ENCODE results near the gene S100A12. TPM values are rescaled to one million over a fixed set of nuclear protein-coding genes. Genes with fewer than 3 reads are reported as not detected.
"Not testable (repeated sequence)": the region's sequence is repeated elsewhere in the genome, so short reads cannot be mapped to it uniquely, and the experiment has no call there.

Gene S100A12
- total RNA-seq, 1 donor from 2014 or later = not detected

- Mint-ChIP-seq H3K27me3 (peaks cover 20% of the 10 kb centered on the region), H3K4me1 (ENCODE audit: low read depth) (no peaks in the 10 kb centered on the region)
Observed at GRCh38 chr1:153415850-153416570, 40.6 kb upstream of the S100A12 start, which contains the start of gene S100A7A. Gene S100A7A, plus strand, starts transcription at chr1:153416520. Its CDS starts 1,563 bp downstream, at chr1:153418083.

GRCh38 chr1:153413961-153414360, 38.5 kb upstream of the S100A12 start:
- not testable (repeated sequence) for DNase-seq (ENCODE audit: low spot score, unreplicated experiment); H3K36me3 Mint-ChIP-seq (ENCODE audit: insufficient read depth); H3K4me3 Mint-ChIP-seq (ENCODE audit: low read depth); H3K4me1 Mint-ChIP-seq (ENCODE audit: low read depth); H3K27ac Mint-ChIP-seq
- Mint-ChIP-seq H3K9me3 (ENCODE audit: low read depth) (peaks cover 12% of the 10 kb centered on the region), H3K27me3 (peaks cover 14% of the 10 kb centered on the region)

More at GRCh38 chr1:153415850-153416570, 40.6 kb upstream of the S100A12 start, which contains the start of gene S100A7A:
- TF ChIP-seq, protein P1, sequence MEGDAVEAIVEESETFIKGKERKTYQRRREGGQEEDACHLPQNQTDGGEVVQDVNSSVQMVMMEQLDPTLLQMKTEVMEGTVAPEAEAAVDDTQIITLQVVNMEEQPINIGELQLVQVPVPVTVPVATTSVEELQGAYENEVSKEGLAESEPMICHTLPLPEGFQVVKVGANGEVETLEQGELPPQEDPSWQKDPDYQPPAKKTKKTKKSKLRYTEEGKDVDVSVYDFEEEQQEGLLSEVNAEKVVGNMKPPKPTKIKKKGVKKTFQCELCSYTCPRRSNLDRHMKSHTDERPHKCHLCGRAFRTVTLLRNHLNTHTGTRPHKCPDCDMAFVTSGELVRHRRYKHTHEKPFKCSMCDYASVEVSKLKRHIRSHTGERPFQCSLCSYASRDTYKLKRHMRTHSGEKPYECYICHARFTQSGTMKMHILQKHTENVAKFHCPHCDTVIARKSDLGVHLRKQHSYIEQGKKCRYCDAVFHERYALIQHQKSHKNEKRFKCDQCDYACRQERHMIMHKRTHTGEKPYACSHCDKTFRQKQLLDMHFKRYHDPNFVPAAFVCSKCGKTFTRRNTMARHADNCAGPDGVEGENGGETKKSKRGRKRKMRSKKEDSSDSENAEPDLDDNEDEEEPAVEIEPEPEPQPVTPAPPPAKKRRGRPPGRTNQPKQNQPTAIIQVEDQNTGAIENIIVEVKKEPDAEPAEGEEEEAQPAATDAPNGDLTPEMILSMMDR (IDR thresholded peaks at IDR 0.05; ENCODE audit: unreplicated experiment) = no peak
- H3K36me3 Mint-ChIP-seq (ENCODE audit: insufficient read depth) = no peaks in the 10 kb centered on the region
- H3K27ac Mint-ChIP-seq = no peak within 1 kb of the TSS
- H3K4me3 Mint-ChIP-seq (ENCODE audit: low read depth) = no peak within 1 kb of the TSS
- no peak for DNase-seq (ENCODE audit: low spot score, unreplicated experiment)
- peaks cover 12% of the 10 kb centered on the region for H3K9me3 Mint-ChIP-seq (ENCODE audit: low read depth)

- not testable (repeated sequence) for H3K4me3 Mint-ChIP-seq (ENCODE audit: low read depth); DNase-seq (ENCODE audit: low spot score, unreplicated experiment); H3K36me3 Mint-ChIP-seq (ENCODE audit: insufficient read depth); H3K4me1 Mint-ChIP-seq (ENCODE audit: low read depth); H3K9me3 Mint-ChIP-seq (ENCODE audit: low read depth); H3K27ac Mint-ChIP-seq
- peaks cover 25% of the 10 kb centered on the region for H3K27me3 Mint-ChIP-seq
Observed at GRCh38 chr1:153407274-153407673, 31.9 kb upstream of the S100A12 start.

GRCh38 chr1:153405825-153406599, 30.6 kb upstream of the S100A12 start:
- H3K4me3 Mint-ChIP-seq (ENCODE audit: low read depth); H3K4me1 Mint-ChIP-seq (ENCODE audit: low read depth); H3K9me3 Mint-ChIP-seq (ENCODE audit: low read depth); H3K36me3 Mint-ChIP-seq (ENCODE audit: insufficient read depth); H3K27ac Mint-ChIP-seq; DNase-seq (ENCODE audit: low spot score, unreplicated experiment): not testable (repeated sequence)
- H3K27me3 Mint-ChIP-seq = peaks cover 35% of the 10 kb centered on the region

GRCh38 chr1:153404768-153405167, 29.3 kb upstream of the S100A12 start:
- Mint-ChIP-seq H3K27ac (no peak overlapping the region), H3K27me3 (peaks cover 35% of the 10 kb centered on the region), H3K4me3 (ENCODE audit: low read depth) (no peak overlapping the region), H3K9me3 (ENCODE audit: low read depth) (peaks cover 3% of the 10 kb centered on the region), H3K36me3 (ENCODE audit: insufficient read depth) (no peaks in the 10 kb centered on the region), H3K4me1 (ENCODE audit: low read depth) (no peaks in the 10 kb centered on the region)
- no peak for DNase-seq (ENCODE audit: low spot score, unreplicated experiment)
- TF ChIP-seq, protein P1 (IDR thresholded peaks at IDR 0.05; ENCODE audit: unreplicated experiment) = peak; percentile 40

DNA sequence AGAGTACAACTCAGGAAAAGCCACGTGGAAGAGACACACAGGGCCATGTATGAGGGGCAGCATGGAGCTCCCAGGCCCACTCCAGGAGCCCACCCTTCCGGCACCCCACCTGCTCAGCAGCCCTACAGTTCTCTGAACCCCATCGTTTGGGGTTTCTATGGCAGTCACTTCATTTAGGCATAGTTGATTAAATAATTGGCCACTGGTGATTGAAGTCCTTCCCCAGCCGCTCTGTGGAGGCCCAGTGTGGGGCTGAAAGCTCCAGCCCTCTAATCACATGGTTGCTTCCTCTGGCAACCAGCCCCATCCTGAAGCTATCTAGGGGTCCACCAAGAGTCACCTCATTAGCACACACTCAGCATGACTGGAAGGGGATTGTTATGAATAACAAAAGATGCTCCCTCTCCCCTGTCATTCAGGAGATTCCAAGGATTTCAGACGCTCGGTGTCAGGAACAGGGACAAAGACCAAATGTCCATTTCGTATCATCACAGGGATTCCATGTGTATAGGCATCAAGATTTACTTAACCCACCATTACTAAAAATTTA, 28.7 kb upstream of the S100A12 start:
- no peaks in the 10 kb centered on the region for H3K4me1 Mint-ChIP-seq (ENCODE audit: low read depth)
- H3K27ac Mint-ChIP-seq = no peak overlapping the region
- TF ChIP-seq, protein P1 (IDR thresholded peaks at IDR 0.05; ENCODE audit: unreplicated experiment) = no peak
- peaks cover 34% of the 10 kb centered on the region for H3K27me3 Mint-ChIP-seq
- peaks cover 3% of the 10 kb centered on the region for H3K9me3 Mint-ChIP-seq (ENCODE audit: low read depth)
- no peak for DNase-seq (ENCODE audit: low spot score, unreplicated experiment)
- H3K4me3 Mint-ChIP-seq (ENCODE audit: low read depth) = no peak overlapping the region
- H3K36me3 Mint-ChIP-seq (ENCODE audit: insufficient read depth) = no peaks in the 10 kb centered on the region

Measured in progenitor cell of endocrine pancreas (in vitro differentiated cells).